ENCODE data around the gene EGR1. TPM values are rescaled to one million over a fixed set of nuclear protein-coding genes. Genes with fewer than 3 reads are reported as not detected.

The EGR1 gene
- total RNA-seq = 10 to 100 TPM; 42.3 to 92.6 TPM
- polyA plus RNA-seq (ENCODE audit: insufficient read length in 6 of 6) = 1,000 to 10,000 TPM in 1 of 6 donors, 100 to 1,000 TPM in 4, 10 to 100 TPM in 1; 23.6 to 1,036 (median 315) TPM
- long read RNA-seq, donor 1, transcript EGR1-201 (2 exons, 3,138 nt) = major isoform, 147 of 147 reads
- long read RNA-seq, donor 1, partial matches to known transcripts = 0 of 147 reads
- long read RNA-seq, donor 1, other reads (novel, unspliced or antisense) = 0 of 147 reads
- long read RNA-seq, donor 2, transcript EGR1-201 (2 exons, 3,138 nt) = major isoform, 221 of 221 reads
- long read RNA-seq, donor 2, partial matches to known transcripts = 0 of 221 reads
- long read RNA-seq, donor 2, other reads (novel, unspliced or antisense) = 0 of 221 reads
- long read RNA-seq, donor 3, transcript EGR1-201 (2 exons, 3,138 nt) = major isoform, 133 of 133 reads
- long read RNA-seq, donor 3, partial matches to known transcripts = 0 of 133 reads
- long read RNA-seq, donor 3, other reads (novel, unspliced or antisense) = 0 of 133 reads
- long read RNA-seq, donor 4, partial matches to known transcripts = 0 of 8 reads
- long read RNA-seq, donor 4, other reads (novel, unspliced or antisense) = 8 of 8 reads
- long read RNA-seq, donor 5, transcript EGR1-201 (2 exons, 3,138 nt) = major isoform, 193 of 198 reads
- long read RNA-seq, donor 5, partial matches to known transcripts = 0 of 198 reads
- long read RNA-seq, donor 5, other reads (novel, unspliced or antisense) = 5 of 198 reads
- long read RNA-seq, donor 6, transcript EGR1-201 (2 exons, 3,138 nt) = major isoform, 142 of 142 reads
- long read RNA-seq, donor 6, partial matches to known transcripts = 0 of 142 reads
- long read RNA-seq, donor 6, other reads (novel, unspliced or antisense) = 0 of 142 reads
- long read RNA-seq, donor 7, partial matches to known transcripts = 0 of 3 reads
- long read RNA-seq, donor 7, other reads (novel, unspliced or antisense) = 0 of 3 reads
- long read RNA-seq, donor 8, transcript EGR1-201 (2 exons, 3,138 nt) = major isoform, 166 of 166 reads
- long read RNA-seq, donor 8, partial matches to known transcripts = 0 of 166 reads
- long read RNA-seq, donor 8, other reads (novel, unspliced or antisense) = 0 of 166 reads
- long read RNA-seq, donor 9 = 0 reads
- long read RNA-seq, donor 10, partial matches to known transcripts = 0 of 1 reads
- long read RNA-seq, donor 10, other reads (novel, unspliced or antisense) = 0 of 1 reads
- long read RNA-seq, donor 11, transcript EGR1-201 (2 exons, 3,138 nt) = major isoform, 14 of 21 reads
- long read RNA-seq, donor 11, partial matches to known transcripts = 7 of 21 reads
- long read RNA-seq, donor 11, other reads (novel, unspliced or antisense) = 0 of 21 reads
- long read RNA-seq, donor 12, transcript EGR1-201 (2 exons, 3,138 nt) = major isoform, 144 of 144 reads
- long read RNA-seq, donor 12, partial matches to known transcripts = 0 of 144 reads
- long read RNA-seq, donor 12, other reads (novel, unspliced or antisense) = 0 of 144 reads

- intact Hi-C loops (cut with DNase I) = no loop called here
- ATAC-seq (peak; percentile 71), DNase-seq (peak; percentile 95 to 97 (median 96))
- peak within 1 kb of the TSS; percentile 95 to 99 for H3K27ac ChIP-seq
- TF ChIP-seq, protein P1, sequence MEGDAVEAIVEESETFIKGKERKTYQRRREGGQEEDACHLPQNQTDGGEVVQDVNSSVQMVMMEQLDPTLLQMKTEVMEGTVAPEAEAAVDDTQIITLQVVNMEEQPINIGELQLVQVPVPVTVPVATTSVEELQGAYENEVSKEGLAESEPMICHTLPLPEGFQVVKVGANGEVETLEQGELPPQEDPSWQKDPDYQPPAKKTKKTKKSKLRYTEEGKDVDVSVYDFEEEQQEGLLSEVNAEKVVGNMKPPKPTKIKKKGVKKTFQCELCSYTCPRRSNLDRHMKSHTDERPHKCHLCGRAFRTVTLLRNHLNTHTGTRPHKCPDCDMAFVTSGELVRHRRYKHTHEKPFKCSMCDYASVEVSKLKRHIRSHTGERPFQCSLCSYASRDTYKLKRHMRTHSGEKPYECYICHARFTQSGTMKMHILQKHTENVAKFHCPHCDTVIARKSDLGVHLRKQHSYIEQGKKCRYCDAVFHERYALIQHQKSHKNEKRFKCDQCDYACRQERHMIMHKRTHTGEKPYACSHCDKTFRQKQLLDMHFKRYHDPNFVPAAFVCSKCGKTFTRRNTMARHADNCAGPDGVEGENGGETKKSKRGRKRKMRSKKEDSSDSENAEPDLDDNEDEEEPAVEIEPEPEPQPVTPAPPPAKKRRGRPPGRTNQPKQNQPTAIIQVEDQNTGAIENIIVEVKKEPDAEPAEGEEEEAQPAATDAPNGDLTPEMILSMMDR (IDR thresholded peaks at IDR 0.05) = no peak
- H3K27me3 ChIP-seq = peaks cover 0 to 8% of the 10 kb centered on the region in 2 donors
- H3K36me3 ChIP-seq = peaks cover 0 to 18% of the 10 kb centered on the region in 2 donors
- H3K9me3 ChIP-seq = no peaks in the 10 kb centered on the region
- H3K4me3 ChIP-seq = peak within 1 kb of the TSS; percentile 84
- peaks cover 24 to 42% of the 10 kb centered on the region in 2 donors for H3K4me1 ChIP-seq
Measured at GRCh38 chr5:138465261-138466124, at the start of gene EGR1. TSS of gene EGR1 (plus strand) at chr5:138465479. CDS start at chr5:138465762, 283 bp downstream.

GRCh38 chr5:138418444-138418843 is 46.8 kb upstream of the EGR1 start:
- Histone ChIP-seq H3K4me1 (no peaks in the 10 kb centered on the region), H3K27me3 (no peaks in the 10 kb centered on the region), H3K9me3 (no peaks in the 10 kb centered on the region), H3K4me3 (no peak overlapping the region), H3K27ac (no peak overlapping the region), H3K36me3 (peaks cover 3 to 98% of the 10 kb centered on the region in 2 donors)
- intact Hi-C loops (cut with DNase I) = loop anchor here in 1 of 2 donors (10.0 kb wide), 1 partner anchor 234 kb away; no protein-coding TSS in a partner anchor
- ATAC-seq (no peak), DNase-seq (no peak)
- TF ChIP-seq, protein P1 (IDR thresholded peaks at IDR 0.05) = no peak

DNA sequence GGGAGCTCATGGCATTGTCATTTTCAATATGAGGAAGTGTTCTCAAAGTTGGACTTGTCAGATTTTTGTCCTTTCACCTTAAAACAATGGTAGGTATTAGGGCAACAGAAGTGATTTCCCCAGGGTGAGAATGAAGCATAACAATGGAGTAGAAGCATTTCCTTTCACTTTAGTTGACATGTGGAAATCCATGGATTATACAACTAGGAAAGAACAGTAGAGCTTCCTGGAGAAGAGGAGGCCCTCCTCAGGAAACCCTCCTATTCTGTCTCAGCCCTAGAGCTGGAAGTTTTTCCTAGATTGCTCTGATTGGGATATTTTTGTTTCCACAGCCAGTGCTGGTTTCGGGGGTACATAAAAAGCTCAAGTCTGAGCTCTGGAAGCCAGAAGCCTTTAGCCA is 40.2 kb upstream of the EGR1 start:
- intact Hi-C loops (cut with DNase I) = no loop called here
- H3K27ac ChIP-seq = no peak overlapping the region
- peaks cover 0 to 100% of the 10 kb centered on the region in 2 donors for H3K36me3 ChIP-seq
- H3K4me1 ChIP-seq = no peaks in the 10 kb centered on the region
- TF ChIP-seq, protein P1 (IDR thresholded peaks at IDR 0.05) = no peak
- DNase-seq (no peak), ATAC-seq (no peak)
- H3K4me3 ChIP-seq = no peak overlapping the region
- no peaks in the 10 kb centered on the region for H3K27me3 ChIP-seq
- no peaks in the 10 kb centered on the region for H3K9me3 ChIP-seq

- DNase-seq (no peak), ATAC-seq (no peak)
- no peak overlapping the region for H3K27ac ChIP-seq
- peaks cover 0 to 64% of the 10 kb centered on the region in 2 donors for H3K36me3 ChIP-seq
- H3K4me1 ChIP-seq = peaks cover 6 to 14% of the 10 kb centered on the region in 2 donors
- H3K9me3 ChIP-seq = no peaks in the 10 kb centered on the region
- H3K27me3 ChIP-seq = peaks cover 0 to 29% of the 10 kb centered on the region in 2 donors
- TF ChIP-seq, protein P1 (IDR thresholded peaks at IDR 0.05) = no peak
- intact Hi-C loops (cut with DNase I) = no loop called here
- H3K4me3 ChIP-seq = no peak overlapping the region
Measured at GRCh38 chr5:138435943-138436342, 29.3 kb upstream of the EGR1 start.
